Measurements from ENCODE around the gene DAAM2. TPM values are rescaled to one million over a fixed set of nuclear protein-coding genes. Genes with fewer than 3 reads are reported as not detected.

DAAM2 gene
- total and polyA plus RNA-seq, 2 of the 8 experiments (the other 6 are each of a cell fraction or from before 2014, with no cell fraction given), result 1.5 to 2.9 TPM

DNA sequence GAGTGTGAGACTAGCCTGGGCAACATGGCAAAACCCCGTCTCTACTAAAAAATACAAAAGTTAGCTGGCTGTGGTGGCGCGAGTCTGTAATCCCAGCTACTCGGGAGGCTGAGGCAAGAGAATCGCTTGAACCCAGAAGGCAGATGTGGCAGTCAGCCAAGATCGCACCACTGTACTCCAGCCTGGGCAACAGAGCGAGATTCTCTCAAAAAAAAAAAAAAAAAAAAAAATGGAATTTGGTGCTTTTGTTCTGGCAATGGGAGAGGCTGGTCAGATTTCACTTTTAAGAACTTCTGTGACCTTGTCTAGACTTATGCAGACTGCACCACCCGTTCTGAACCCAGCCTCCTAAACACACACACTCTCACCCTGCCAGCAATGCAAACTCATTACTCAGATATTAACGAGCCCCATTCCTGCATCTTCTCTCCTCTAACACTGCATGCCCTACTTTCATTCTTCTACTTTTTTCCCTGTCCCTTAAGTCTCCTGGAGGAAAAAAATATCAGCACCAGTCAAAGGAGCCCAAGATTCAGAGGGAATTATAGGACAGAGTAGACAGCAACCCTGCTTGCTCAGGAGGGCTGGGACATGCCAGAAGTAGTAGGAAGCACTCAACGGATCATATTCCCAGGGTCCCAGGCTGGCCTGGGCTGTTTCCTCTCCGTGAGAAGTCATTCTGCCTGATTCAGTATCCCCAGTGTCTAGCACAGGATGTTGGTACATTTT is 137.7 kb downstream of the DAAM2 start (continued):
- TF ChIP-seq, protein P1, sequence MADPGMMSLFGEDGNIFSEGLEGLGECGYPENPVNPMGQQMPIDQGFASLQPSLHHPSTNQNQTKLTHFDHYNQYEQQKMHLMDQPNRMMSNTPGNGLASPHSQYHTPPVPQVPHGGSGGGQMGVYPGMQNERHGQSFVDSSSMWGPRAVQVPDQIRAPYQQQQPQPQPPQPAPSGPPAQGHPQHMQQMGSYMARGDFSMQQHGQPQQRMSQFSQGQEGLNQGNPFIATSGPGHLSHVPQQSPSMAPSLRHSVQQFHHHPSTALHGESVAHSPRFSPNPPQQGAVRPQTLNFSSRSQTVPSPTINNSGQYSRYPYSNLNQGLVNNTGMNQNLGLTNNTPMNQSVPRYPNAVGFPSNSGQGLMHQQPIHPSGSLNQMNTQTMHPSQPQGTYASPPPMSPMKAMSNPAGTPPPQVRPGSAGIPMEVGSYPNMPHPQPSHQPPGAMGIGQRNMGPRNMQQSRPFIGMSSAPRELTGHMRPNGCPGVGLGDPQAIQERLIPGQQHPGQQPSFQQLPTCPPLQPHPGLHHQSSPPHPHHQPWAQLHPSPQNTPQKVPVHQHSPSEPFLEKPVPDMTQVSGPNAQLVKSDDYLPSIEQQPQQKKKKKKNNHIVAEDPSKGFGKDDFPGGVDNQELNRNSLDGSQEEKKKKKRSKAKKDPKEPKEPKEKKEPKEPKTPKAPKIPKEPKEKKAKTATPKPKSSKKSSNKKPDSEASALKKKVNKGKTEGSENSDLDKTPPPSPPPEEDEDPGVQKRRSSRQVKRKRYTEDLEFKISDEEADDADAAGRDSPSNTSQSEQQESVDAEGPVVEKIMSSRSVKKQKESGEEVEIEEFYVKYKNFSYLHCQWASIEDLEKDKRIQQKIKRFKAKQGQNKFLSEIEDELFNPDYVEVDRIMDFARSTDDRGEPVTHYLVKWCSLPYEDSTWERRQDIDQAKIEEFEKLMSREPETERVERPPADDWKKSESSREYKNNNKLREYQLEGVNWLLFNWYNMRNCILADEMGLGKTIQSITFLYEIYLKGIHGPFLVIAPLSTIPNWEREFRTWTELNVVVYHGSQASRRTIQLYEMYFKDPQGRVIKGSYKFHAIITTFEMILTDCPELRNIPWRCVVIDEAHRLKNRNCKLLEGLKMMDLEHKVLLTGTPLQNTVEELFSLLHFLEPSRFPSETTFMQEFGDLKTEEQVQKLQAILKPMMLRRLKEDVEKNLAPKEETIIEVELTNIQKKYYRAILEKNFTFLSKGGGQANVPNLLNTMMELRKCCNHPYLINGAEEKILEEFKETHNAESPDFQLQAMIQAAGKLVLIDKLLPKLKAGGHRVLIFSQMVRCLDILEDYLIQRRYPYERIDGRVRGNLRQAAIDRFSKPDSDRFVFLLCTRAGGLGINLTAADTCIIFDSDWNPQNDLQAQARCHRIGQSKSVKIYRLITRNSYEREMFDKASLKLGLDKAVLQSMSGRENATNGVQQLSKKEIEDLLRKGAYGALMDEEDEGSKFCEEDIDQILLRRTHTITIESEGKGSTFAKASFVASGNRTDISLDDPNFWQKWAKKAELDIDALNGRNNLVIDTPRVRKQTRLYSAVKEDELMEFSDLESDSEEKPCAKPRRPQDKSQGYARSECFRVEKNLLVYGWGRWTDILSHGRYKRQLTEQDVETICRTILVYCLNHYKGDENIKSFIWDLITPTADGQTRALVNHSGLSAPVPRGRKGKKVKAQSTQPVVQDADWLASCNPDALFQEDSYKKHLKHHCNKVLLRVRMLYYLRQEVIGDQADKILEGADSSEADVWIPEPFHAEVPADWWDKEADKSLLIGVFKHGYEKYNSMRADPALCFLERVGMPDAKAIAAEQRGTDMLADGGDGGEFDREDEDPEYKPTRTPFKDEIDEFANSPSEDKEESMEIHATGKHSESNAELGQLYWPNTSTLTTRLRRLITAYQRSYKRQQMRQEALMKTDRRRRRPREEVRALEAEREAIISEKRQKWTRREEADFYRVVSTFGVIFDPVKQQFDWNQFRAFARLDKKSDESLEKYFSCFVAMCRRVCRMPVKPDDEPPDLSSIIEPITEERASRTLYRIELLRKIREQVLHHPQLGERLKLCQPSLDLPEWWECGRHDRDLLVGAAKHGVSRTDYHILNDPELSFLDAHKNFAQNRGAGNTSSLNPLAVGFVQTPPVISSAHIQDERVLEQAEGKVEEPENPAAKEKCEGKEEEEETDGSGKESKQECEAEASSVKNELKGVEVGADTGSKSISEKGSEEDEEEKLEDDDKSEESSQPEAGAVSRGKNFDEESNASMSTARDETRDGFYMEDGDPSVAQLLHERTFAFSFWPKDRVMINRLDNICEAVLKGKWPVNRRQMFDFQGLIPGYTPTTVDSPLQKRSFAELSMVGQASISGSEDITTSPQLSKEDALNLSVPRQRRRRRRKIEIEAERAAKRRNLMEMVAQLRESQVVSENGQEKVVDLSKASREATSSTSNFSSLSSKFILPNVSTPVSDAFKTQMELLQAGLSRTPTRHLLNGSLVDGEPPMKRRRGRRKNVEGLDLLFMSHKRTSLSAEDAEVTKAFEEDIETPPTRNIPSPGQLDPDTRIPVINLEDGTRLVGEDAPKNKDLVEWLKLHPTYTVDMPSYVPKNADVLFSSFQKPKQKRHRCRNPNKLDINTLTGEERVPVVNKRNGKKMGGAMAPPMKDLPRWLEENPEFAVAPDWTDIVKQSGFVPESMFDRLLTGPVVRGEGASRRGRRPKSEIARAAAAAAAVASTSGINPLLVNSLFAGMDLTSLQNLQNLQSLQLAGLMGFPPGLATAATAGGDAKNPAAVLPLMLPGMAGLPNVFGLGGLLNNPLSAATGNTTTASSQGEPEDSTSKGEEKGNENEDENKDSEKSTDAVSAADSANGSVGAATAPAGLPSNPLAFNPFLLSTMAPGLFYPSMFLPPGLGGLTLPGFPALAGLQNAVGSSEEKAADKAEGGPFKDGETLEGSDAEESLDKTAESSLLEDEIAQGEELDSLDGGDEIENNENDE (IDR thresholded peaks at IDR 0.05; ENCODE audit: insufficient replicate concordance, low read length), result no peak
- TF ChIP-seq NRF1 (IDR thresholded peaks at IDR 0.05; ENCODE audit: low read depth, low read length), result no peak
- TF ChIP-seq POLR2AphosphoS5 (IDR thresholded peaks at IDR 0.05; ENCODE audit: low read depth, low read length), result no peak
- TF ChIP-seq, protein P2, sequence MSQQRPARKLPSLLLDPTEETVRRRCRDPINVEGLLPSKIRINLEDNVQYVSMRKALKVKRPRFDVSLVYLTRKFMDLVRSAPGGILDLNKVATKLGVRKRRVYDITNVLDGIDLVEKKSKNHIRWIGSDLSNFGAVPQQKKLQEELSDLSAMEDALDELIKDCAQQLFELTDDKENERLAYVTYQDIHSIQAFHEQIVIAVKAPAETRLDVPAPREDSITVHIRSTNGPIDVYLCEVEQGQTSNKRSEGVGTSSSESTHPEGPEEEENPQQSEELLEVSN (IDR thresholded peaks at IDR 0.05), result no peak
- TF ChIP-seq CHD1 (IDR thresholded peaks at IDR 0.05; ENCODE audit: low read depth, low read length), result no peak
- TF ChIP-seq SIRT6 (IDR thresholded peaks at IDR 0.05; ENCODE audit: low read length), result no peak
- TF ChIP-seq PHF8 (conservative IDR thresholded peaks at IDR 0.05; ENCODE audit: low read depth, low read length), result no peak
- TF ChIP-seq RXRA (IDR thresholded peaks at IDR 0.05; ENCODE audit: insufficient read depth, low read depth, low read length), result no peak
- TF ChIP-seq BACH1 (IDR thresholded peaks at IDR 0.05; ENCODE audit: low read length), result no peak
- no peak for TF ChIP-seq FOSL1 (IDR thresholded peaks at IDR 0.05; ENCODE audit: insufficient read depth, low read depth, low read length)
